HG02973 (cell line): ENCODE results near the gene CDK5RAP1.

Experiments
- ATAC-seq: cut with Tn5 transposase; IDR thresholded peaks from one replicate; pipeline ENCODE4 v1.9.1; 2021; ENCODE audit warnings: moderate library complexity; ENCODE audit not compliant: unreplicated experiment

CDK5RAP1 gene

GRCh38 chr20:33387177-33387576 is 14.1 kb downstream of the CDK5RAP1 start:
- ATAC-seq = no peak

GRCh38 chr20:33386673-33387072 is 14.6 kb downstream of the CDK5RAP1 start:
- no peak for ATAC-seq

- ATAC-seq = no peak
Measured at GRCh38 chr20:33377366-33377765, 24.0 kb downstream of the CDK5RAP1 start.

GRCh38 chr20:33373735-33374605 is 27.3 kb downstream of the CDK5RAP1 start:
- no peak for ATAC-seq

- ATAC-seq = no peak
Measured at GRCh38 chr20:33372993-33373441, 28.3 kb downstream of the CDK5RAP1 start.

- no peak for ATAC-seq
Measured at GRCh38 chr20:33370291-33370690, 31.0 kb downstream of the CDK5RAP1 start.

- no peak for ATAC-seq
Measured at GRCh38 chr20:33362898-33363297, 38.4 kb downstream of the CDK5RAP1 start.

- ATAC-seq = no peak
Measured at GRCh38 chr20:33359399-33360261, 41.7 kb downstream of the CDK5RAP1 start.

GRCh38 chr20:33353013-33353402 is 48.3 kb downstream of the CDK5RAP1 start:
- no peak for ATAC-seq

GRCh38 chr20:33352258-33353012 is 48.9 kb downstream of the CDK5RAP1 start:
- ATAC-seq = no peak

- no peak for ATAC-seq
Measured at GRCh38 chr20:33351696-33352095, 49.6 kb downstream of the CDK5RAP1 start.

GRCh38 chr20:33349493-33349892 is 51.8 kb downstream of the CDK5RAP1 start:
- no peak for ATAC-seq

- ATAC-seq = no peak
Measured at GRCh38 chr20:33348136-33348937, 53.0 kb downstream of the CDK5RAP1 start.

GRCh38 chr20:33345342-33345741 is 56.0 kb downstream of the CDK5RAP1 start:
- no peak for ATAC-seq

- ATAC-seq = no peak
Measured at GRCh38 chr20:33343521-33343920, 57.8 kb downstream of the CDK5RAP1 start.

- no peak for ATAC-seq
Measured at GRCh38 chr20:33339515-33340058, 61.7 kb downstream of the CDK5RAP1 start.

- no peak for ATAC-seq
Measured at GRCh38 chr20:33338467-33339258, 62.7 kb downstream of the CDK5RAP1 start.

GRCh38 chr20:33337531-33338165 is 63.7 kb downstream of the CDK5RAP1 start:
- ATAC-seq = no peak

- ATAC-seq = no peak
Measured at GRCh38 chr20:33337119-33337518, 64.2 kb downstream of the CDK5RAP1 start.
